Lower lobe of right lung (tissue), 2 donors: ENCODE data around the gene NAV2. TPM values are rescaled to one million over a fixed set of nuclear protein-coding genes. Genes with fewer than 3 reads are reported as not detected.

Experiments used
- ATAC-seq, 2 donors: fragments of 200-7000 bp; cut with Tn5 transposase; one replicate each; pipeline ENCODE4 v1.9.1; 2020 to 2022; ENCODE audit warnings: mild to moderate bottlenecking in 2 of 2, moderate library complexity in 2 of 2
- DNase-seq: peaks from one replicate; pipeline ENCODE4 v3.0.0-alpha.2; 2020
- H3K27ac ChIP-seq: fragments of 200-600 bp; one replicate; pipeline ENCODE4 v1.8.0; 2022
- H3K27me3 ChIP-seq: fragments of 200-600 bp; one replicate; pipeline ENCODE4 v1.8.0; 2022; ENCODE audit warnings: low read depth
- H3K36me3 ChIP-seq: fragments of 200-600 bp; one replicate; pipeline ENCODE4 v1.8.0; 2022; ENCODE audit warnings: mild to moderate bottlenecking
- H3K4me1 ChIP-seq: fragments of 200-600 bp; one replicate; pipeline ENCODE4 v1.8.0; 2022
- H3K4me3 ChIP-seq: fragments of 200-600 bp; one replicate; pipeline ENCODE4 v1.8.0; 2022; ENCODE audit warnings: mild to moderate bottlenecking
- H3K9me3 ChIP-seq: fragments of 200-600 bp; one replicate; pipeline ENCODE4 v1.8.0; 2022
- intact Hi-C: fragments of 100-400 bp; cut with DNase I; formaldehyde crosslinking; loops from one replicate; pipeline ENCODE4 v1.11.0; 2022
- total RNA-seq: library from RNA; stranded (reverse); fragmentation: NEBNext Ultra II Directional; extraction: Animal tissue kit (Norgen Biotek cat#: 25700); gene quantifications from one replicate; pipeline ENCODE4 v1.2.1, GENCODE V29; 2021
- TF ChIP-seq, protein P1 (sequence below): fragments of 200-600 bp; IDR thresholded peaks from one replicate; pipeline ENCODE4 v1.8.0; 2022; ENCODE audit warnings: antibody characterized with exemption, mild to moderate bottlenecking
- donor health status: DM: no; HTN: yes; CAD: no; lungs with severe emphysema.

NAV2 gene
- total RNA-seq, 1 donor from 2014 or later = 36.9 TPM

DNA sequence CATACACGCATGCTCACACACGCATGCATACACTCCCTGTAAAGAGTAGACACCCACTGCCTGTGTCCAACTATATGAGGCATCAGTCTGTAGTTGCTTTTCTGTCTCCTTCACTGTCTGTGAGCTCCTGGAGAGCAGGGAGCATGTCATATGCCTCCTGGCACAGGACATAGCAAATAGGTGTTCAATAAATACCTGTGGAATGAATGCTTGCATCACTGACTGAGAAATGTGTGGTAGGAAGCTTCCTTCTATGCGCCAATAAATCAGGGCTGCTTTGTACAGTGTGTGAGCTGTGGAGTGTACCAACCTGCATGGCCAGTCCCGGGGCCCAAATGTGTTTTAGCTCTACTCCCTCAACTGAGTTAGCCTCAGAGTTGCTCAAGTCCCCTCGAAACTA is 37.2 kb upstream of the NAV2 start:
- H3K27ac ChIP-seq = peak overlapping the region; percentile 68
- no peak for ATAC-seq

DNA sequence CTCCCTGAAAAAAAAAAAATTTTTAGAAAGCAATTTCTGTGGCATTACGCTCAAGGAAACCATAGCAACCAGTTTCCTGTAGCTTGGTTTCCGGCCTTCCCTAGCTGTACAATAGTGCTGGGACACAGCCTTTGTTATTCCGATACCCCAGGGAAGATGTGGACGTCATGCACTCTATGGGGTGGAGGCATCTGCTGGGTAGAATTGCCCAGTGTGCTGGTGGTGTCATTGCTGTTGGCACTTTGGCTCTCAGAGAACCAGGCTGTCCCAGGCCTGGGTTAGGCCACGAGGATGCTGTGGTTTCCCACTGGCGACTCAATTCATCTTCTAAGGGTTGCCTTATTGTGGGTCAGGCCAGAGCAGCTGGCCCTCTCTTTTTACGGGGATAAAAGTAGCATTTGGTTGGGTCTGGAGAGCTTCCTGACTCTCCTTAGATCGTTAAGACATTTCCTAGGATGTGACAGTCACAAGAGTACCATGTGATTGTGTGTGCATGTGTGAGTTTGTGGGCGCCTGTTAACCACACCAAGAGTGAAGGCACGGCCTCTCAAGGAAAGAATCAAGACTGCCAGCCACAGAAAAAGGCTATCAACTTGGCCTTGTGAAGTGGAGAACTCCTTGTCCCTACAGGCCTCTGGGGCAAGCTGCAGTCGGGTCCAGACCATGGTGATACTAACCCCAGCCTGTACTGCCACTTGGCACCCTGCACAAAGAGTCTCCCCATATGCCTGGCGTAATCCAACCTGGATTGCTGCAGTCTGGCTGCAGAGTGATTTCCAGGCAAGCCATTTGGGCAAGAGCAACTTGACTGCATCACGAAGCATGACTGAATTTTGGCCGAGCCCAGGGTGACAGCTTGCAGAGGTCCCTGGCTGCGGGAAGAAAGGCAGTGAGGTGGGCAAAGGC is 35.9 kb upstream of the NAV2 start:
- Histone ChIP-seq H3K4me3 (no peak overlapping the region), H3K36me3 (no peaks in the 10 kb centered on the region), H3K9me3 (no peaks in the 10 kb centered on the region), H3K27ac (peak overlapping the region; percentile 49), H3K4me1 (peaks cover 54% of the 10 kb centered on the region), H3K27me3 (no peaks in the 10 kb centered on the region)
- ATAC-seq (no peak), DNase-seq (no peak)
- TF ChIP-seq, protein P1, sequence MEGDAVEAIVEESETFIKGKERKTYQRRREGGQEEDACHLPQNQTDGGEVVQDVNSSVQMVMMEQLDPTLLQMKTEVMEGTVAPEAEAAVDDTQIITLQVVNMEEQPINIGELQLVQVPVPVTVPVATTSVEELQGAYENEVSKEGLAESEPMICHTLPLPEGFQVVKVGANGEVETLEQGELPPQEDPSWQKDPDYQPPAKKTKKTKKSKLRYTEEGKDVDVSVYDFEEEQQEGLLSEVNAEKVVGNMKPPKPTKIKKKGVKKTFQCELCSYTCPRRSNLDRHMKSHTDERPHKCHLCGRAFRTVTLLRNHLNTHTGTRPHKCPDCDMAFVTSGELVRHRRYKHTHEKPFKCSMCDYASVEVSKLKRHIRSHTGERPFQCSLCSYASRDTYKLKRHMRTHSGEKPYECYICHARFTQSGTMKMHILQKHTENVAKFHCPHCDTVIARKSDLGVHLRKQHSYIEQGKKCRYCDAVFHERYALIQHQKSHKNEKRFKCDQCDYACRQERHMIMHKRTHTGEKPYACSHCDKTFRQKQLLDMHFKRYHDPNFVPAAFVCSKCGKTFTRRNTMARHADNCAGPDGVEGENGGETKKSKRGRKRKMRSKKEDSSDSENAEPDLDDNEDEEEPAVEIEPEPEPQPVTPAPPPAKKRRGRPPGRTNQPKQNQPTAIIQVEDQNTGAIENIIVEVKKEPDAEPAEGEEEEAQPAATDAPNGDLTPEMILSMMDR = no peak
- intact Hi-C loops = no loop called here

More for the DNA sequence above, 37.2 kb upstream of the NAV2 start:
- H3K27me3 ChIP-seq = no peaks in the 10 kb centered on the region
- TF ChIP-seq, protein P1 = no peak
- peaks cover 48% of the 10 kb centered on the region for H3K4me1 ChIP-seq
- intact Hi-C loops = no loop called here
- DNase-seq = no peak
- H3K4me3 ChIP-seq = no peak overlapping the region
- no peaks in the 10 kb centered on the region for H3K36me3 ChIP-seq
- H3K9me3 ChIP-seq = no peaks in the 10 kb centered on the region

DNA sequence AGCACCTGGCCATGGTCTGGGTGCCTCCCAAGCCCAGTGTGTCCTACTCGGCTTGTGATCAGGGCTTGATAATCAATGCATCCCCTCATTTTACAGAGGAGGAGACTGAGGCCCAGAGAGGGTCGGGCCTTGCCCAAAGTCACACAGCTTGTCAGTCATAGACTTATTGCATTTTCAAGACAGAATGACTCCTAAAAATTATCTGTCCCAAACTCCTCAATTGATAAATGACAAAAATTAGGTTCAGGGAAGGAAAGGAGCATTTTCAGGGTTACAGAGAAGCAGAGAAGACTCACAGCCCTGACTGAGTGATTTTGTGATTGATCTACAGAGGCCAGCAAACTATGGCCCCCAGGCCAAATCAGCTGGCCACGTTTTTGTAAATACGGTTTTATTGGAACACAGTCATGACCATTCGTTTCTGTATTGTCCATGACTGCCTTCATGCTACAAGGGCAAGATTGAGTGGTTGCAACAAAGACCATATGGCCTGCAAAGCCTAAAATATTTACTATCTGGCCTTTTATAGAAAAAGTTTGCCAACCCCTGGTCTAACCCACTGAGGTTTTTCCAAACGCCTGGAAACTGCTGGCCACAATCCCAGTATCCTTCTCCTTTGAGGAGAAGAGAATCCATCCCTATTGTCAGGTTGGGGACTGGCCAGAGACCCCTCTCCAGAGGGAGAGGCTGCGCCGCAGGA is 35.1 kb upstream of the NAV2 start:
- intact Hi-C loops = no loop called here
- peak overlapping the region; percentile 49 for H3K27ac ChIP-seq
- TF ChIP-seq, protein P1 = no peak
- H3K36me3 ChIP-seq = no peaks in the 10 kb centered on the region
- no peaks in the 10 kb centered on the region for H3K27me3 ChIP-seq
- H3K4me1 ChIP-seq = peaks cover 58% of the 10 kb centered on the region
- H3K9me3 ChIP-seq = no peaks in the 10 kb centered on the region
- no peak overlapping the region for H3K4me3 ChIP-seq
- ATAC-seq (no peak), DNase-seq (no peak)

DNA sequence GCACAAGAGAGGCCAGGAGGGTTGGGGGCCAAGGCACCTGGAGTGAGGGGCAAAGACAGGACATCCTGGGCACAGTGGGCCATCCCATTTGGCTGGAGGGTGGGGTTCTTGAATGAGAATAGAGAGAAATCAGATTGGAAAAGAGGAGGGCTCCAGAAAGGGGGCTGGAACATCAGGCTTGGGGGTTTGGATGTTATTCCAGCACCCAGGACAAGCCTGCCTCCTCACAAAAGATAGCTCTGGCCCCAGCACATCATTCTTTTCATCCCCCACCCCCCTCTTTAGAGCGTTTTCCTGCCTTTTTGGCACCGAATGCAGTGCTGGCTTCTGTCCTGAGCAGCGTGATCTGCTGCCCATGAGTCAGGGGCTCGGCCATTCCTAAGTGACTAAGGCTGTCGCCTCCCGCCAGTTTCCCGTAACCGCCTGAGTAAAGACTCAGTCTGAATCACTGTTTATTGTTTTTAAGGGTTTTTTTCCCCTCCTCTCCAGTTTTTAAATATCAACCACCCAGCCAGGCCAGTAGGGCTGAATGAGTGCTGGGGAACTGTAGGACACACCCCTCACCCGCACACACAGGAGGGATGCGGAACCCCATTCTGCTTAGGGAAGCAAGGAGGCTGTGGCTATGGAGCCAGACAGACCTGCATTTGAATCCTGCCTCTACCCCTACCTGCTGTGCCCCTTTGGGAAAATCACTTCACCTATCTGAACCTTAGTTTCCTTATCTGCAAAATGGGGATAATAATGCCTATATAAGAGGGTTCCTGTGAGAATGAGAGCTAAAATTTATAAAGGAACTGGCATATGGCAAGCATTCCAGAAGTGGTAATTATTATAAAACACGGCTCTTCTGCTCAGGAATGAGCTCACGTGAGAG is 32.4 kb upstream of the NAV2 start:
- Histone ChIP-seq H3K27me3 (no peaks in the 10 kb centered on the region), H3K36me3 (no peaks in the 10 kb centered on the region), H3K27ac (peak overlapping the region; percentile 39), H3K4me1 (peaks cover 43% of the 10 kb centered on the region), H3K4me3 (peak overlapping the region; percentile 5), H3K9me3 (no peaks in the 10 kb centered on the region)
- TF ChIP-seq, protein P1 = no peak
- DNase-seq = peak; percentile 79
- peak; percentile 82 to 95 for ATAC-seq
- intact Hi-C loops = no loop called here

DNA sequence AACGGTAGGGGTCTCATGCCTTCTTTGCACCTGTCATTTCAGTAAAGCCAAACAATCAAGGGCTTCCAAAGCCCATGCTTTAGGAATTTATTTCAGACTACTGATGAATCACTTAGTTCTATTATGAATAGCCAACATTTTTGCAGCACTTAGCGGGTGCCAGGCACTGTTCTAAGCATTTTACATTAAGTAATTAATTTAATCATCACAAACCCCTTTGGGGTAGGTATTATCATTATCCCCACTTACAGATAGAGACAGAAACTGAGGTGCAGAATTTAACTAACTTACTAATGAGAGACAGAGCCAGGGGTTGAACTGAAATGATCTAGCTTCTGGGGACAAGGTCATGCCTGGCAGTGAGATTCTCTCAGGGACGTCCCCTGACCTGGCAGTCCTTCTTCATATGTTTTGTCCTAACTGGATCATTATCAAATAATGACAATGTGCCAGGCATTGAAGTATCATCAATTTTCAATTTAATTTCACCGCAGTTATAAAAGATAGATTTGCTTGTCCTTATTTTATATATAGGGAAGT is 31.7 kb upstream of the NAV2 start:
- TF ChIP-seq, protein P1 = no peak
- Histone ChIP-seq H3K4me3 (no peak overlapping the region), H3K9me3 (no peaks in the 10 kb centered on the region), H3K4me1 (peaks cover 40% of the 10 kb centered on the region), H3K27me3 (no peaks in the 10 kb centered on the region), H3K36me3 (no peaks in the 10 kb centered on the region), H3K27ac (no peak overlapping the region)
- DNase-seq (no peak), ATAC-seq (no peak)
- intact Hi-C loops = no loop called here
